Skeletal muscle cell (primary cell): ENCODE data around the gene TOR1A.

Experiments
- DNase-seq: peaks from one replicate; pipeline ENCODE4 v3.0.0-alpha.2; 2010; ENCODE audit warnings: low read depth
- H3K4me3 ChIP-seq: 2 replicates; pipeline ENCODE4 v1.5.1; 2011; ENCODE audit warnings: low read depth, mild to moderate bottlenecking, control low read depth, low read length, moderate library complexity

The TOR1A gene

DNA sequence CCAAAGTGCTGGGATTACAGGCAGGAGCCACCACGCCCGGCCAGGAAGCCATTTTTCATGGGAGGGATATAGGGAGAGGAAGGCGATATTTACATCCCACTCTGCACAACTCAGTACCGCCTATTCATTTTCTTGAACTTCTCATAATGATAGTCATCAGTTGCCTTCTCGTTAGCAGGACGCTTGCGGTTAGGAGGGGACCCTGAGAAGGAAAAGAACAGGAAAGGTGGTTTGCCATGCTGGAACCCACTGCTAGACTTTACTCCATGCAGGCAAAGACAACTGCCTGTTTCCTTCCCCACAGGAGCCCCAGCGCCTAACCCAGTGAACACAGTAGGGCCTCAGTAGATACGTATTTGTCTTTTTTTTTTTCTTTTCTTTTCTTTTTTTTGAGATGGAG lies 4.1 kb upstream of the TOR1A start:
- no peak for DNase-seq
- H3K4me3 ChIP-seq: no peak overlapping the region

DNA sequence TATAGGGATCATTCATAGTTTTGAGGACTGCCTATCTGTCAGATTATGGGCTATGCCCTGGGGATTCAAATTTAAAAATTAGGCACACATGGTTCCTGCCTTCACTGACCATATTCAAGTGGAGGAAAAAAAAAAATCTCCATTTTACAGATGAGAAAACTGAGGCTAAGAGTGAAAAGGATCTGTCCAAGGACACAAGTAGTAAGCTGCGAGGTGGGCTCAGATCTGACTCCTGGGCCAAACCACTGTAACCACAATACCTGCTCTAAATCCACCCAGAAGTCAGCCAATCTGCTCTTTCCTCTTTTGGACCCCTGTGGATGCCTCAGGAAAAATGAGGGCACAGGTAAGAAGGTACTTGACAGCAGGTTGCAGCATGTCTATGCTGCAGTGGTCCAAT lies 2.8 kb upstream of the TOR1A start:
- DNase-seq: no peak
- H3K4me3 ChIP-seq: no peak overlapping the region

DNA sequence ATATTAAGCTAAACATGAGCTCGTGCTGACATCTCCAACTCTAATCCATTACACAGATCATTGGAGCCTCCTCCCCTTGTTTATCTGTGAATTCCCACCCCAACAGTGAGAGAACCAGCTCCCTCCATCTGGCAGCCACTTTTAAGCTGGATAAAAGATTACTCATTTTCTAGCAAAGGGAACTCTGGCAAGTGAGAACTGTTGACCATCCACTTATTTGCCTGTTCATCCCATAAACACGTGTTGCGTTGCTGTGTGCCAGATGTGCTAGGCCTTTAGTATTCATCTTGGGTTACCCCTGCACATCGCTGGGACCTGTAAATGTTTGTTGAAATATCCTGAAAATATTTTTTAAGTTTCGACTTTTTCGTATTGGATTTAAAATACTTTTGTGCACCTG lies 2.4 kb upstream of the TOR1A start:
- no peak for DNase-seq
- H3K4me3 ChIP-seq: no peak overlapping the region

DNA sequence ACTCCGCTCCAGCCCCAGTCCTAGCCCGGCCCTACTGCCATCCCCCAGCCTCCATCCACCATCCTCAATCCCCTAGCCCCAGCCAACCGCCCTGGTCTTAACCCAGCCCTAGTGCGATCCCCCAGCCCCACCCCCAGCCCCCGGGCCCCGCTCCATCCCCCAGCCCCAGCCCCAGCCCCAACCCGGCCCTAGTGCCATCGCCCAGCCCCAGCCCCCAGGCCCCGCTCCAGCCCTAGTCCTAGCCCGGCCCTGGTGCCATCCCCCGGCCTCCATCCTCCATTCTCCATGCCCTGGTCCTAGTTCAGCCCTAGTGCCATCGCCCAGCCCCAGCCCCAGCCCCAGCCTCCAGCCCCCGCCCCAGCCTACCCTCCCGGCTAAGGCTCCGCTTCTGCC lies 398 bp downstream of the TOR1A start:
- peak overlapping the region; percentile 69 for H3K4me3 ChIP-seq
- no peak for DNase-seq

DNA sequence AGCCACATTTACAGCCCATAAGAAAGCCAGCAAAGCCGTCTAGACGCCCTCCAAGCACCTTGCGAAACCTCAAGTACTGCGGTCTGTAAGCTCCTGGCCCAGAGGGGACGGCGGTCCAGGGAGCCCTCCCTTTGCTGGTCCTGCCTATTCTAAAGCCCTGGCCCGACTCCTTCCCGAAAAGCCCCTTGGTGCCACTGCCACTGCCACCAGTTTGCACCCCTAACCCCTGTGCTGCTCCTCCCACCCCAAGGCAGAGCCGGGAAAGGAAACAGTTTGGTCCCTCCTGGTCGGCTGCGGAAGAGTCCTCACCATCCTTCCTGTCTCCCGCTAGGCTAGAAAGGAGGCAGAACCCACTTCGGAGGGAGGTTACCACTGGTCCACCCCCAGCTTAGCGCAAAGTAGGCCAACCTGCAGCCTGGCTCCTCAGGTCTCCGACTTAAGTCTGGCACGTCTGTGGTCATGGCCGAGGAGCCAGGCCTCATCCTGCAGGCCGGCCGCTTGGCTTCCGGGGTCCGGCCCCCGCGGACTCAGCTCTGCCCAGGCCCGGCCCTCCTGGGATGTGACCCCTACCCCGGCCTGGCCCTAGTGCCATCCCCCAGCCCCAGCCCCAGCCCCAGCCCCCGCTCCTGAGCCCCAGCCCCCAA lies 916 bp downstream of the TOR1A start:
- no peak for DNase-seq
- peak overlapping the region; percentile 69 for H3K4me3 ChIP-seq

DNA sequence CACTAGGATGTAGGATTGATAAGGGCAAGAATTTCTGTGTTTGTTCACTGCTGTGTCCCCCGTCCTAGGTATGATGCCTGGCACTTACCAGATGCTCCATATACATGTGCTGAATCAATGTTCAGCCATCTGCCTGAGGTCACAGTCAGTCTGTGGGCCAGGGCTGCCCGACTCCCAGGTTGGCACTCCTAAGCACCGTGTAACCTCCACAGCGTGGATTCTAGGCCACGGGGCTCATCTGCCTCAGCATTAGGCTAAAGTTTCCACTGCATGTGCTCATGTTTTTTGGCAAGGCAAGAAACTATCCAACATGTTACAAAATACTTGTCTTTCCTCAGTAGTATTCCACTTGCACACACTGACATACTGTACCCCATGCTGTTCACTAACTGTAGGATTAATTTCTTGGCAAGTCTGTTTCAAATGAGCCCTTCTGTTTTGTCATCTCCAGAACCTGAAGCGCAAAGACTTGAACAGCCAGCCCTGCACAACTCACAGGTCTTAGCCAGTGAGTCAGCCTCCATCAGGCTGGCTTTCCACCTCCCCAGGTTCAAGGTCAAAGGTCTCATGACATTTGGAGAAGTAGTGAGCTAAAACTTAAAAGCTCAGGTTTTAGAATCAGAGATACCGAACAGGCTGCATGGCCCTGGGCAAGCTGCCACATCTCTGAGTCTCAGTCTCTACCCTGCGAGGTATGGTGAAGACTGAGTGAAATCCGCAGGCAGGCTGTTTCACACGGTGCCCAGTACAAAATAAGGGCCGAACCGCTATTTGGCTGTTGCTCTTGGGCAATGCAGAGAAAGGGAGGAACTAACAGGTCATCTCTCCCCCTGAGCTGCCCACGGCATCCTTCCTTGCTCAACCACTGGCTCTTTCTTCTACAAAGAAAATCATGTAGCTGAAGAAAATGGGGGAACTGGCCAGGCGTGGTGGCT lies 7.2 kb downstream of the TOR1A start:
- DNase-seq: no peak
- H3K4me3 ChIP-seq: no peak overlapping the region

DNA sequence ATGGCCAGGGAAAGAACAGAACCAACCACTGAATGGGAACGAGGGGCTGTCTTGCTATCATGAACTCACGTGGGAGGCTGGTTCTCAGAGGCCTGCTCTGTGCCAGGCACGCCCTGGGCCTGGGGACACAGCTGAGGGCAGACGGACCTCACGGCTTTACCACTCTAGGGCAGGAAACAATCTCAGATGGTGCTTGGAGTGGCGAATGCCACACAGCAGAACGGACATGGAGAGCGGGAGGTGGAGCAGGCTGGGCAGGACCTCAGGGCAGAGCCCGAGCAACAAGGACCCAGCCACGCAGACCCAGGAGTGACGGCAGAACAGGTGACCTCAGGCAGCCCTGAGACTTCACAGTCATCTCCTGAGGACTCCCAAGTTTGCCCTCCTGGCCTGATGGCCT lies 8.7 kb downstream of the TOR1A start:
- no peak for DNase-seq
- H3K4me3 ChIP-seq: no peak overlapping the region

DNA sequence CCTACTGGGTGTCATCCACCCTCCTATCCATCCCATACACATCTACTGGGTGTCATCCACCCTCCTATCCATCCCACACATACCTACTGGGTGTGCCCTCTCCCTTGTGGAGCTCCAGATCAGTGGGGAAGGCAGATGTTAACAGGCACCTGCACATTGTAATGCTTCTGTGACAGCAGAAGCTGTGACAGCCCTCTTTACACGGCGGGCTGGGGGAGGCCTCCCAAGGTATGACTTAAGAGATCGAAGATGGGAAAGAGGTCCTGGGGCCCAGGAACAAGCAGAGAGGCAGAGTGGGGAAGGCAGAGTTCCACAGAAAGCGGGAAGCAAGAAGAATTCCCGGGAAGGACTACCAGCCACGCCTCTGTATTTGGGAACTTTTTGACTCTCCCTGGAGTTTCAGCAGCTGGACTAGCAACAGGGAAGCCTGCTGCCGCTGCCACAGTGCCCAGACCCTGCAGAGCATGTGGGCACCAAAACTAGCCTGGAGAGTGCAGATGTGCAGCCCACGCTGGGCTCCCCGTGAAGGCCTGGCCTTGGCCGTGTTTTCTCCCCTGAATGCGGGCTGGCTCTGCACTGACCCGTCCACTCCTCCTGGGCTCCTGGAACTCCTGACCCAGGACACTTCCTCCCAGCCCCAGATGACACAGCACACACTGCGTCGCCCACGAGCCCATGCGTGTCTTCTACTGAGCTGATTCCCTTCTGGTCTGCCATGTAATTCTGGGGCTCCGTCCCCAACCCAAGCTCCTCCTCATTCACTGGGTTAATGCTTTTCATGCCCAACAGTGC lies 9.3 kb downstream of the TOR1A start:
- H3K4me3 ChIP-seq: no peak overlapping the region
- no peak for DNase-seq

DNA sequence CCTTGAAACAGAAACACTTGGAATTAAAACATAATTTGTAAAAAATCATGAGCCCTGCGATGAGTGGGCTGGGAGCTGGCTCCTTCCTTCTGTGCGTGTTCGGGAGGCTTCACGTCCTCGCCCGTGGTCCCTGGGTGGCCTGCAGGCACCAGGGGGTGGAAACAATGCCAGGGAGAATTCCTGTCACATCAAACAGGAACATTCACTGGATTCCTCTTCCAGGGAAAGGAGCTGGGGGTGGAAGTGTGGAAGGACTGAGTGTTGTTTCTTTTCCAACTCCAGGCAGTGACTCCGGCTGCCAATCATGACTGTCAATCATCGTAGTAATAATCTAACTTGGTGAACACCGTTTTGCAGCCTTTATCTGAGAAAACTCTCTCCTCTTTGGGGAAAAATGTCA lies 10.3 kb downstream of the TOR1A start:
- no peak overlapping the region for H3K4me3 ChIP-seq
- no peak for DNase-seq

DNA sequence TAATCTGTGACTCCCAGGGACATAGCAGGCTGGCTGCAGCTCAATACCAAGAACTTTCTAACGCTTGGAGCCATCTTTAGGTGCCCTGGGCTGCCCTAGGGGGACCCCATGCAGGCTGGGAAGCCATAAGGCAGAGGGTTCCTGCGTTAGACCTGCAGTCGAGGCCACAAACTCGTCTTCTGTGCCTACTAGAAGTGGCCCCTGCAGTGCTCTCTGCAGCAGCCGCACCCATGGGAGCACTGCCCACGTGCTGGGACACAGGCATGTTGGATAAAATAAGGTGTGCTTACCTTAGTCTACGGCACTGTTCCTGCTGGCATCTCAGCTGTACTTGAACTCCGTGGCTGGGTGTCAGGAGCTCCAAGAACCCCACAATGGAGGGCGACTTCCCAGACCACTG lies 11.6 kb downstream of the TOR1A start:
- no peak for DNase-seq
- no peak overlapping the region for H3K4me3 ChIP-seq

DNA sequence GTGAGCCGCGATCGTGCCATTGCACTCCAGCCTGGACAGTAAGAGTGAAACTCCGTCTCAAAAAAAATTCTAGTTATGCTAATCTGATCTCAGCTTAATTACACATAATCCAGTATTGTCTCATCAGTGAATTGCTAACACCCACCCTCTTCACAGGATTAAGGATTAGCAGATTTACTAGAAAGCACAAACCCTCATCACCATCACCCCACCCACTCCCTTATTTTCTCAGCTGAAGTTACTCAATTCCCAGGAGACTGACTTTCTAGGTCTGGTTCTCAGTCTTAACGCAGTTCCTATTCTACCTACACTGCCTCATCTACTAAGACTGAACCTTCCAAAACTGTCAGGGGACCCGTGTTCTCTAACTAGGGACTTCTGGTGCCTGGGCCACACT lies 12.0 kb downstream of the TOR1A start:
- DNase-seq: no peak
- H3K4me3 ChIP-seq: no peak overlapping the region

DNA sequence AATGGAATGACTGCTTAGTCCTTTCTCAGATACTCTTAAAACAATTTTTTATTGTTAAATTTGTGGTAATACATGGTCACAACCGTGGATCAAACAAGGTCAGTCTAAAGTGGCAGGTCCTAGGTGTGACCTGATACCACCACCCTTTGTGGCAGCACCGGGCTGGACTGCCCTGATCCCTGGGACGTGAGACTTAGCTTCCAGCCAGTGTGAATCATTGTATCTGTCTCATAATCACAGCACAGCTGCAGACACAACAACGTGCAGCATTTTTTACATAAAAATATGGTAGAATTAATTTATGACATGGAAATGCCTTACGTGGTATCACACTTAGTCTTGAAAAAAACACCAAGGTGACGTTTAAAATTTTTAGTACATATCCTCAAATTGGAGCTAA lies 13.1 kb downstream of the TOR1A start:
- DNase-seq: no peak
- H3K4me3 ChIP-seq: no peak overlapping the region

DNA sequence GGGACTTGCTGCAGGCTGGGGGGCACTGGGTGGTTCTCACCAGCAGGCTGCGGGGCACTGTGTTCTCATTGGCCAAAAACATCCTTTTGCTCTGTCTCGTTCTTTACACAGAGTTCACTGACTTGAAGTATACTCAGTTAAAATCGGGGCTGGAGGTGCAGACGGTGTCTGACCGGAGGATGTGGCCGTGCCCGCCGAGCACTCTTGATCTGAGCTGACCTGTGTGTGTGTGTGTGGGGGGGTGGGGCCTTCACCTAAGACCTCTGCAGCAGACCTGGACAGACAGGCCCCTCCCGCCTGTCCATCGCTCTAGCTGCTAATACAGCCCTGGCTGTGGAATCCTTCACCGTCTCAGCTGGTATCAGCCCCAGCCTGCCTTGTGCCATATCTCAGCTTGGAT lies 13.8 kb downstream of the TOR1A start:
- no peak for DNase-seq
- H3K4me3 ChIP-seq: no peak overlapping the region

DNA sequence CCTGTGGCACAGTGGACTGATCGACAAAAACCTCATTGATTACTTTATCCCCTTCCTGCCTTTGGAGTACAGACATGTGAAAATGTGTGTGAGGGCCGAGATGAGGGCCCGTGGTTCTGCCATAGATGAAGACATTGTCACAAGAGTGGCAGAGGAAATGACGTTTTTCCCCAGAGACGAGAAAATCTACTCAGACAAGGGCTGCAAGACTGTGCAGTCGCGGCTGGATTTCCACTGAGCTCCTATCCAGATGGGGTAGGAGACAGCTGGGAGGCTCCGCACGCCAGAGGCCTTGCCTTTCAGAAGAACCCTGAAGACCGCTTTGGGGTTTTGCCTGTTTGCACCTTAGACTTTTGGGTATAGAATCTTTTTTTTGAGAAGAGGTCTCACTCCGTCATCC lies 14.6 kb downstream of the TOR1A start:
- no peak for DNase-seq
- no peak overlapping the region for H3K4me3 ChIP-seq

DNA sequence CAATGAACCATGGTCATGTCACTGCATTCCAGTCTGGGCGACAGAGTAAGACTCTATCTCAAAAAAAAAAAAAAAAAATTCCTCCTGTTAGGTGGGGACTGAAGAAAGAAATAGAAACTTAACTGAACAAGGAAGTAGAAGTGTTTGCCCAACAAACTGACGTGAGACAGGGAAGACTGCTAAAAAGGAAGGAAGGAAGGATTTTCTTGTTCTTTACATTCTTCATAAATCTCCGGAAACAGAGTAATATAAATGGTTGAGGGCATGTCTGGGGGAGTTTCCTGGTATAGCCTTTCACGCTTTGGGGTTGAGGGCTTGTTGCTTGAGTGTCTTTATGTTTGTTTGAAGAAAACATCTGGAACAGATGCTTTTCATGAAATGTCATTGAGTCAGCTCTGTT lies 17.9 kb downstream of the TOR1A start:
- no peak overlapping the region for H3K4me3 ChIP-seq
- DNase-seq: no peak

DNA sequence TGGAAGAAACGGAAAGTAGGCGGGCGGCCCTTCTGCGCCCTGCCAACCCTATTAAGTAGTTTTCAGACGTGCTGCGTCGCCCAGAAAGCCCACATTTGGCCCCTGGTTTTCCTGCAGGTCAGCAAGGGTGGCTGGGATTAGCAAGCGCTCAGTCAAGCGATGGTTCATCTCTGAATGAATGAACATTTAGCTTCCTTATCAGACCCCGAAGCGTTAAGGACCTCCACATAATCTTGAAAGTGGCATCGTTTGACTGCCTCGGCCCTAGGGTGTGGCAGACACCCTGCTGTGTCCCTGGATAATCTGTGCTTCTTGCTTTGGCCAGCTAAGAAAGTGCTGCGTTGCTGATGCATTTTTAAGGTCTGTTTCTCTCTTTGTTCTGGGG lies 20.3 kb downstream of the TOR1A start:
- peak overlapping the region; percentile 76 for H3K4me3 ChIP-seq
- no peak for DNase-seq

DNA sequence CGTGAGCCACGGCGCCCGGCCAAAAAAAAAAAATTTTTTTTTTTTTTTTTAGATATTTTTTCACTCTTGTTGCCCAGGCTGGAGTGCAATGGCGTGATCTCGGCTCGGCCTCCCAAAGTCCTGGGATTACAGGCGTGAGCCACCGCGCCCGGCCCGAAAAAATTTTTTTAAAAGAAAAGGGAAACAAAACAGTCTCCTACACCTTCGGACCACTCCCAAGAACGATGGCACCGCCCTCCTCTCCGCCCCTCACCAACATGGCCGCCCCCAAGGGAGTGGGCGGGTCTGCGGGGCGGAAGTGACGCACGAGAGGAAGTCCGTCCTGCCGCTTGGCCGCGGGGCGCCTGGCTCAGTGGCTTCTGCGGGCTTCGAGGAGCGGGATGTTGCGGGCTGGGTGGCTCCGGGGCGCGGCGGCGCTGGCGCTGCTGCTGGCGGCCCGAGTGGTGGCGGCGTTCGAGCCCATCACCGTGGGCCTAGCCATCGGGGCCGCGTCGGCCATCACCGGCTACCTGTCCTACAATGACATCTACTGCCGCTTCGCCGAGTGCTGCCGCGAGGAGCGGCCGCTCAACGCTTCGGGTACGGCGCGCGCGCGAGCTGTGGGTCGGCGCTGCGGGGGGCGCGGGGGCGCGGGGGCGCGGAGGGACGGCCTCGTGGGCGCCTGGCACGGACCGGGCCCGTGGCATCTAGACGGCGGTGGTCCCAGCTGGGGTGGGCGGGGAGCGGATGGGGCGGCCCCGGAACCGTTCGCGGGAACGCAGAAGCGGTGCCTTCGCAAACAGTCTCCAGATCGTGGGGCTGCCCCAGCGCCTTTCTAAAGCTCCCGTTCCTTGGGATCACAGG lies 20.9 kb downstream of the TOR1A start, which contains the start of gene TOR1B:
Gene TOR1B, plus strand, starts transcription at position 352 of the 843 bp plus-strand sequence. Its CDS starts 29 bp downstream, at position 381.
- H3K4me3 ChIP-seq: peak within 1 kb of the TSS; percentile 76
- DNase-seq: peak; percentile 71

DNA sequence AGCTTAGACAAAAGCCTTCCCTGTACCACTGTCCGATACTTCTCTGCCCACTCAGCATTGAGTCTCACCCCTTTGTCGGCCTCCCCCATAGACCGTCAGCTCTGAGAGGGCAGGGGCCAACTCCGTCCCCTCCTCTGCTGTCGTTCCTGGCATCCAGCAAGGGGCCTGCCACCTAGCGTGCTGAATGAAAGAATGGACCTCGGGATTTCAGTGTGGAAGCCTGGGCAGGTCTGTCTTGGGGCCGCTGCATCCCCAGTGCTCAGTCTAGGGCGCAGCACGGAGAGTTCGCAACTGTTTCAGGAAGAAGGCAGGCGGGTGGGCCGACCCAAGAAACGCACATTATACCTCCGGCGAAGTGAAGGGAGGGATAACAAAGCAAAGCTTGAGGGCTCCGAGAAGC lies 22.4 kb downstream of the TOR1A start:
- no peak overlapping the region for H3K4me3 ChIP-seq

DNA sequence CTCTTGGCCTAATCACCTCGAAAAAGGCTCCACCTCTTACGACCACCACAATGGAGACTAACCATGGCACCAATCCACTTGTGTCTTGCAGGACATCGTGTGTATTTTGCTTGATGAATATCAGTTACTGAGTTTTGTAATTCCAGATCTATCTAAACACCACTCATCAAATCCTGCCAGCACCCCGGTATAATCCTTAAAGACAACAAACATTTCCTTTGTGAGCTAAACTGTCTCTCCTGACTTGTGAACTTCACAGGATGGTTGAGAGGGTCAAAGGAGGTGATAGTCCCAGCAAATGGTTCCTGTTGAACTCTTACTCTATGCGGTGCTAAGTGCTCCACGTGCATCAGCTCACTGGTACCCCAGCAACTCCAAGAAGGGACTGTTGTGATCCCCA lies 25.0 kb downstream of the TOR1A start:
- H3K4me3 ChIP-seq: no peak overlapping the region
- DNase-seq: no peak

More for the DNA sequence above, 22.4 kb downstream of the TOR1A start:
- no peak for DNase-seq
